Activated CD4-positive, alpha-beta T cell treated with anti-CD3 and anti-CD28 coated beads for 24 hours (primary cell): ENCODE measurements around the gene TAF8.

Source experiments
- DNase-seq, 2 donors: peaks; one replicate each; pipeline ENCODE4 v3.0.0-alpha.2; 2020; ENCODE audit warnings: low read depth in 2 of 2

Gene TAF8

DNA sequence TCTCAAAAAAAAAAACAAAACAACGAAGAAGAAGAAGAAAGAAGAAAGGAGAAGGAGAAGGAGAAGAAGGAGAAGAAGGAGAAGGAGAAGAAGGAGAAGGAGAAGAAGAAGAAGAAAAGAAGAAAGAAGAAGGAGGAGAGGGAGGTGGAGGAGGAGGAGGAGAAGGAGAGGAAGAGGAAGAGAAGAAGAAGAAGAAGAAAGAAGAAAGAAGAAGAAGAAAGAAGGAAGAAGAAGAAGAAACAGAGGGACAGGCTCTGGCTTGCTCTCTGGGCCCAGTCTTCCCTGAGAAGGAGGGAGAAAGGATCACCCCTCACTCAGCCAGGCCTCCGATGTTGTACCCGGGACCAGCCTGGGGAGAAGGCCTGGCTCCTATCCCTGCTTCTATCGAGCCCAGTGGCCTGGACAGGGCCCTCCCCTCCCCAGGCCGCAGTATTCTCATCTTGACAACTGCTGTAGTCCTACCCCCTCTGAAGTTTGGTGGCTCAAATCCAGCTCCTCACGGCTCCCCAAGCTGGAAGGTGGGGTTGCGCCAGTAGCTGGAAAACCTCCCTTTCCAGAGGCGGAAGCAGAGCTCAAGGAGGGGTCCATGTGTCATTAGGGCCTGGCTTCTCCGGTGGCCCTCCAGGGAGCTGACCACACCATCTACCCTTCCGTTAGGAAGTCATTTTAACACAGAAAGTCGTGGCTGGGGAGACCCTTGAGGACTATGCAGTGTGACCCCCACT lies 73.2 kb downstream of the TAF8 start:
- no peak for DNase-seq

DNA sequence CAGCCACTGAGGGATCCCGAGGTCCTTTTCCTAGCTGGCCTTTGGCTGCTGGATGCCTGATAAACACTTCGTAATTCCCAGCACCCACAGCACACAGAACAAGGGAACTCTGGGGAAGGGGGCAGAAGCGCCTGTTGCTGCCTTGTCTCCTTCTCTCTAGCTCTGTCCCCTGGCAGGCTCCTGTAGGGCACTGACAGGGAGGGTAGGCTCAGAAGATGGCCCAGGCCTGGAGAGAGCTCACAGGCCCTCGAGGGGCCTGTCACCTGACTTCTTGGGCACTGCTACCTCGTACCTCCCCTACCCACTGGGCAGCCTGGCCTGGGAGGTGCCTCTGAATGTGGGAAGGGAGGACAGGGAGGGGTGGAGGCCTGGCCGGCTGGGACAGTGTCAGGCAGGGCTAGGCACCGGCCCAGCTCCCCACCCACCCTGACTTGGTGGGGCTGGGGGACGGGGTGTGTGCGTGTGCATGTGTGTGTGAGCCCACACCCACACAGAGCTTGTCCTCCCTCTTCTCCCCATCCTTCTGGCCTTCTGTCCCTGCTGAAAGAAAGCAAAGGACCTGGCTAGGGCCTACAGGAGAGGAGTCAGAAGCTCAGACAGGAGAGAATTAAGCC lies 74.0 kb downstream of the TAF8 start:
- no peak for DNase-seq

- no peak for DNase-seq
These were observed 74.9 kb downstream of the TAF8 start for GRCh38 chr6:42125231-42125630.

- no peak for DNase-seq
These were observed 75.3 kb downstream of the TAF8 start for GRCh38 chr6:42125663-42126062.

GRCh38 chr6:42128460-42129359 lies 78.4 kb downstream of the TAF8 start:
- no peak for DNase-seq

- no peak for DNase-seq
These were observed 79.0 kb downstream of the TAF8 start for GRCh38 chr6:42129360-42129676.

DNA sequence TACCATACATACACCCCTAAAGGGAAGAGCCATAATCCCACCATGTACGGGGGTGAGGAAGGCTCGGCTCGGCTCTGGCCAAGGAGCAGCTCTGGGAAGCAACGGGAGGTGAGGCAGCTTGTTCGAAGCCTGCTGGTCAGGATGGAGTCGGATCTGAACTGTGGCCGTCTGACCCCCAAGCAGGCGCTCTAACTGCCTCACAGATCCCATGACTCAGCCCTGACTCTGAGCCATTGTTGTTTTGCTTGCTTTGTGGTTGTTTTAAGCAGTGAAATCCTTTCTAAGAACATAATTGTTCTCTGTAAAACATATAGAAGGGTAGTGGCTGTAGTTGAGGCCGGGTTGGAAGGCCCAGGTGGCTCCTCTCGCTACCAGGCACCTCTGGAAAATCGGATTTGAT lies 81.2 kb downstream of the TAF8 start:
- DNase-seq, result no peak

DNA sequence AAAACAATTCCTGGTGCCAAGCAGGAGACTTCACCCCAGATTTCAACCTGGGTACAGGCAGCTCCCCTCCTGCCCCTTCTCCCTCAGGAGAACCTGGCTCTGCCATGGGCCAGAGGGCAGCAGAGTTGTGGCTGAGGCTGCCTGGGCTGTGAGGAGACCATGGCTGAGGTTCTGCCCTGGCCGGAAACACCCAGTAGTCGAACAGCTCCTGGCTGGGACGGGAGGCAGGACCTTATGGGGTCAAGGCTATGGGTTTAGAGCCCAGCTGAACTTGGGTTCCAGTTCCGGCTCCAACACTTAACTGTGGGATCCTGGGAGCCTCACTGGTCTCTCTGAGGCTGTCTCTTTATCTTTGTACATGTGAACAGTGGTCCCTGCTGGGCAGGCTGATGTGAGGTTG lies 83.6 kb downstream of the TAF8 start:
- DNase-seq, result no peak

- DNase-seq, result no peak
These were observed 84.8 kb downstream of the TAF8 start for GRCh38 chr6:42135161-42135560.

GRCh38 chr6:42135722-42136121 lies 85.4 kb downstream of the TAF8 start:
- no peak for DNase-seq

DNA sequence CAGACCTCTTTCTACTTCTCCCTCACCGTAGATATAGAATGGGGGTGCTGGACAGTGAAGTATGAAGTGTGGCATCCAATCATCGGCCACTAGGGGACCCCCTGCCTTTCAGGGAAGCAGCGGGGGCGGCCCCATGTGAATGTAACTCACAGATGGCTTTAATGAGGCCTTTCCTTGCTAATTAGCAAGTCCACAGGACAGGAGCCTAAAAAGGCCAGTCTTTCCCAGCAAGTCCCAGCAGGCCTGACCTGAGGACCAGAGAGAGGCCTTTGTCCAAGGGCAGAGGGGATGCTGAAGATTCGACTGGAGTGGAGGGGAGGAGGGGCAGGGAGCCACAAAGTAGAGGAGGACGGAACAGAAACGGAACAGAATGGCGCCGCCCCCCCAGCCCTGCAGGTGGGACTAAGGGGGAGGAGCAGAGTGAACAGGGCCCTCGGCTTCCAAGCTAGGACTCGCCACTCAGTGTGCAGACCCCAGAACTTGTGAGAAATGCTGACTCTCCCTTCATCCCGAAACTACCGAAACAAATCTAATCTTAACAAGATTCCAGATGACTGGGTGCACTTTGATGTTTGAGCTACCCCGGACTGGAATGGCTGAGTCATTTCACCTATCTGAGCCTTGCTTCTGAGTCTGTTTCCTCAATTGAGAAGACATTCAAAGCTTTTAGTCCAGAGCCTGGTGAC lies 86.3 kb downstream of the TAF8 start:
- DNase-seq, result no peak
